GM10847 (cell line): ENCODE data around the gene GLUL.

Experiments
- POLR2A ChIP-seq: IDR thresholded peaks from 2 replicates; pipeline ENCODE4 v1.6.1; 2011; ENCODE audit not compliant: insufficient read length; ENCODE audit errors: extremely low read depth

GLUL gene

DNA sequence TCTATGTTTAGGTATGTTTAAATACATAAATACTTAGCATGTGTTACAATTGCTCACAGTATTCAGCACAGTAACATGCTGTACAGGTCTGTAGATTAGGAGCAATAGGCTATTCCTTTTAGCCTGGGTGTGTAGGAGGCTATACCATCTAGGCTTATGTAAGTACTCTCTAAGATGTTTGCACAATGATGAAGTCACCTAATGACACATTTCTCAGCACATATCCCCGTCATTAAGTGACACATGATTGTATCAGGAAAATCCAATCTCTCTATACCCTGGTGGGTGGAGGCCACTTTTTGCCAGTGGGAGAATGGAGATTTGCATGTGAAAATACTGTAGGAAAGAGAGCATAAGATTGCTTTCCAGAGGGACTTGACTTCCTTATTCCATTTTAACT lies 14.4 kb upstream of the GLUL start:
- no peak for TF ChIP-seq POLR2A

DNA sequence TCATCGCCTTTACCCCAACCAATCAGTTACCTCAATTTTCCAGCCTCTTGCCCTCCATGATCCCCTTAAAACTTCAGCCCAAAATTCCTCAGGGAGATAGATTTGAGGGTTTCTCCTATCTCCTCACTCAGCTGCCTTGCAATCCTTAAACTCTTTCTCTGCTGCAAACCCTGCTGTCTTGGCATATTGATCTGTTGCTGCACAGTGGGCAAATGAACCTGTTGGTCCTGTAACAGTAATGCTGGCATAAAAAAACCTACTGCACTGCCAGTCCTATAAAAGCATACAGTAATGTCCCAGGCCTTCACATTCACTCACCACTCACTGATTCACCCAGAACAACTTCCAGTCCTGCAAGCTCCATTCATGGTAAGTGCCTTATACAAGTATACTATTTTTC lies 14.0 kb upstream of the GLUL start:
- TF ChIP-seq POLR2A: no peak

DNA sequence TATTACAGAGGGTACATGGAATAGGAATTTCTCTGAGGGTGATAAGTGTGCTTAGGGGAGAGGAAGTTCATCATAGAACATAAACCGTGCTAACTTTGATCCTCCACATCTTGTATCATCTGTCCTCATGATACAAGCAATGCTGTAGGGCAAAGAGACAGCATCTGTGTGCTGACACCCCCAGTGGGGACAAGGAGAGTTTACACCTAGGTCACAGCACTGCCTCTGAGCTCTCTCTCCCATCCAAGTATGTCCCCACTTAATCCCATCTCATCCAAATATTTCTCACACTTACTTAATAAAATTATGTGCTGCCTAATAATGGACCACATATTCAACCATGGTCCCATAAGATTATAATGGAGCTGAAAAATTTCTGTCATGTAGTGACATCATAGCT lies 13.2 kb upstream of the GLUL start:
- no peak for TF ChIP-seq POLR2A

DNA sequence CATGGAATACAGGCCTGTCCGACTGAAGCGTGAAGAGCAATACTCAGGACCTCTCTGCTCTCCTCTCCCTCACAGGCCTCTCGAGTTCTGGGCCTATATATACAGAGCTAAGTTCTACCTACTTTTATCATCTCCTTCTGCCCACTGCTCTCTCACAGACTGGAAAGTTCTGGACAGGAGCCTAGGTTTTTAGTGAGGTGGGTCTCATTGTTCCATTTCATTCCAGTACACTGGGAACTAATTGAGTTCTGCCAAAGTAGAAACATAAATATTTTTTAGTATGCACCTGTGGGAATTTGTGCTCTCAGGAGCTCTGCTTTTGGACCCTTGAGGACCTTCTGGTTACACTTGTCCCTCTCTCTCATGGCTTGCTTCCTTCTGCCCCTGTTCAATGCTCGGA lies 9.0 kb upstream of the GLUL start, which contains the start of gene TEDDM1:
Gene TEDDM1, minus strand, starts transcription at position 101 of the 400 bp plus-strand sequence. CDS start 182 bp downstream, outside the sequence.
- no peak for TF ChIP-seq POLR2A

DNA sequence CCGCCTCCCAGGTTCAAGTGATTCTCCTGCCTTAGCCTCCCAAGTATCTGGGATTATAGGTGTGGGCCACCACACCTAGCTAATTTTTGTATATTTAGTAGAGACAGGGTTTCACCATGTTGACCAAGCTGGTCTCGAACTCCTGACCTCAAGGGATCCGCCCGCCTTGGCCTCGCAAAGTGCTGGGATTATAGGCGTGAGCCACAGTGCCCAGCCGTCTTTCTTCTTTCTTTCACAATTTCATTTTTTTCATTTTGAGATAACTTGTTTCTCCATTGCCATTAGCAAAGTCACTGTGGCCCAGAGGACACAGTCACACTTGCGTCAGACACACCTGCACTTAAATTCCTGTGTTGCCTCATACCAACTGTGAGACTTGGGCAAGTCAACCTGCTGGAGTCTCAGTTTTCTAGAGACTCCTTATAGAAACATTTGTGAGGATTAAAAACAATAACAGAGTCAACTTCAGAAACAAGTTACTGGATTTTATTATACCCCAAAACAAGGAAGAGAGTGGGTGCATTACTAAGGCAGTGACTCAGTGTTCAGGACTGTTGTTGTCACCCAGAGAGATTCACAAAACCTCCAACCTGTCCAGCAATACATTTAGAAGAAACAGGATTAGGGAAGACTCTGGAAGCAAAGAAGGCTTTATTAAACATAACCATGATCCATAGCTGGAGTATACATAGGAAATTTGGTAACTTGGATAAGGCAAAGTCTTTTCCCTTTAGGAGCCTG lies 6.2 kb upstream of the GLUL start:
- TF ChIP-seq POLR2A: no peak

DNA sequence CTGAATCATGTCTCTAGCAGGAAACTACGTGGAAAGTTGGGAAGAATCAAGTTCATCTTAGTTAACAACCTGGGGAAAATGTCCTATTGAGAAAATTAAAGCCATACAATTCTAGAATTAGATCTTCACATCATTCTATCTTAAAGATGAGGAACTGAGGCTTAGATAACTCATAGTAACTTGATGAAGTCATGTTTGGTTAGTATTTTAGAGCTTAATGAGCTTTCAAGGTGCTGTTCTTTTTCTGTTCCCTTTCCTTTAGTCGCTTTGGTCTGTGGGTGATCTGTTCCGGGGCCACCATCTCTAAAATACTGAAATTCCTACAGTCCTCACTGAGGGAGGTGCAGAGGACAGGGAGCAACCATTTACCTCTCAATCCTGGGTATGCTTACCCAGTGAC lies 4.3 kb upstream of the GLUL start:
- no peak for TF ChIP-seq POLR2A

DNA sequence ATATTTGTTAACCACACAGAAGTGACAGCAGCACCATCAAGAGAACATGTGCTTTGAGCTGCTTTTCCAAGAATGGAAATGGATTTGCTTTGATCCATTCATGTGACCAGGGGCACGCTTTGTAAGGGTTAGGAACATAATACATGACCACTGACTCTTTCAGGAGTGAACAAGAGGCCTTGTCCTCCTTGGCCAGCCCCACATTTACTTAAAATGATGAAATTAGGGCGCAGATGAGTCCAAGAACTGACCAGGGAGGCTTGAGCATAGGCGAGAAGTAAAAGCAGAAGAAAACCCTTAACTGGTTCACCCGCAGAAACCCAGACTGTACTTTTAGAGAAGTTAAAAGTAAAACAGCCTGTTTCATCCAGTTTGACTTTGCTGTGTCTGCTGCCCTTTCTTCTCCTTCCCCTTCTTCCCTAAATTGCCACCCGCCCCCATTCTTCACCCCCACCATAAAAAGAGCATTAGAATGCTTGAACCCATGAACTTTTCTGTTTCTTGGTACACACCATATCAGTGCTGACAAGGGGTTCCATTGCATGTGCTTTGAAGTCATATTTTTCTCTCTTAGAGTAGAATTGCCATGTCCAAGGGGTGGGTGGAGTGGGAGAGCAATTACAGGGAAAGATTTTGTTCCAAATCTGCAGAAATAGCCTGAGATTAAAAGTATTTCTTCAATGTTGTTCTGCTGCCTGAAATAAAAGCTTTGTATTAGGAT lies 2.6 kb upstream of the GLUL start:
- no peak for TF ChIP-seq POLR2A

DNA sequence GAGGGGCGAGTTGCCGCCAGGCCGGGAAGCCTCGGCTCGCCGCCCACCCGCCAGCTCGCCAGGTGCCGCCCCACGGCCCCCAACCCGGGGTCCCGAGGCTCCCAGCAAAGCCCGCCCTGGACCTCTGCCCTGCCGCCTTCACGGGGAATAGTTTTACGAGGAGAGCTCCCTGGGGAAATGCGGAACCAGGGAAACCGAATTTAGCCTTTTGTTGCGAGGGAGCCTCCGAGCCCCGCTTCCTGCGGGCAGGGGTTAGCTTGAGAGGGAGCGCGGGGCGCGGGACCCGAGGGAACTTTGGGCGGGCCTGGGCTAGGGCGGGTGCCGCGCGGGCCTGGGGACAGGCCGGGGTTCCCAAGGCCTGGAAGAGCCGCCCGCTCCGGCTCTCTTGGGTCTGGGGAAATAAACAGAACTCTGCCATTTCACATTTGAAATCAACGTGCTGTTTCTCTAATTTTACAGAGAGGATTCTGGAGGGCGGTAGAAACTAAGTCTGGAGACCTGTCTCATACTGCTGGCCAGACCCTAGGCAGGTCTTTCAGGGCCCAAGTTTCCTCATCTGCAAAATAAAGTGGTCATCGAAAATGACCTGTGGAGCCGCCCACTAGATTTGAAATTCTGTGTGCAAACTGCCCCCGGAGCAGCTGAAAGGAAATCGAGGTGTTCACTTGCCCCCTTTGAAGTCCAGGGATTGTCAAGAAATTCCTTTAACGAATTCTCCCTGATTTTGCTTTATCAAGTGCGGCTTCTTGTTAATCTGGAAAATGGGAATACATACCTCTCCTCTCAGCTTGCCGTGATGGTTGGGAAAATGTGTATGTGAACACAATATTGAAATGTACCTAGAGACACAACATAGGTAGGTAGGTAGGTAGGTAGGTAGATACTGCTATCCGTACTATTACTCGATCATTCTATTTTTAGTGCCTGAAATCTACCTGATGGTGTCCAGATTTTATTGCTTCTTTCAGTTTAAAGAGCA lies 749 bp upstream of the GLUL start:
- TF ChIP-seq POLR2A: no peak

DNA sequence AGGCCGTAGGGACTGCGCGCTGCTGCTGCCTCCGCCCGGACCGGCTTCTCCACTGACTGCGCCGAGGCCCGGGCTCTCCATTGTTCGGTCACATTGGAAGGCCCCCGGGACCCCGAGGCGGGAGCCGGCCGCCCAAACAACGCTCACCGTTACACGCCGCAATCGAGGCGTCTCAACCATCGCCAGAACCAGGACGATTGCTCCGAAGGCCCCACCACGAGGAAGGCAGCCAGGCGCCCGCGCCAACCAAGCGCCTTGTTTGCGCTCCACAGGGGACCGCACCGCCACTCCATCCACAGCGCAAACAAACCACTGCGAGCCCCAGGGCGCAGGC lies 595 bp downstream of the GLUL start:
- no peak for TF ChIP-seq POLR2A

DNA sequence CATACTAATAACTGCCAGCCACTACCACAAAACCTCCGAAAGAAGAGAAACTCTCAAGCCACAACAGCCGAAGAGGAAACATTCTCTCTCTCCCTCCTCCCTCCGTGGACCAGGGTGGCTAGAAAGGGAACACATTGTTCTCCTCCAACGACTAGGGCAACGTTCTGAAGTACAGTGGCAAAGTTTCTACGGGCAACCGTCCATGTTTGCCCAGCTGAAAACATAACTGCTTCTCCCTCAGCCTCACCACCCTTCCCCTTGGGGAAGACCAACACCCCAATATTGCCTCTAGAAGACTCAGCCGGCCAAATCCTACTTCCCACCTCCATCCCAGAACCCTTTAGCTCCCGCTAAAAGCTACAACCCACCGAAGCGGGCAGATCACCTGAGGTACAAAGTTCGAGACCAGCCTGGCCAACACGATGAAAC lies 2.0 kb downstream of the GLUL start:
- no peak for TF ChIP-seq POLR2A

DNA sequence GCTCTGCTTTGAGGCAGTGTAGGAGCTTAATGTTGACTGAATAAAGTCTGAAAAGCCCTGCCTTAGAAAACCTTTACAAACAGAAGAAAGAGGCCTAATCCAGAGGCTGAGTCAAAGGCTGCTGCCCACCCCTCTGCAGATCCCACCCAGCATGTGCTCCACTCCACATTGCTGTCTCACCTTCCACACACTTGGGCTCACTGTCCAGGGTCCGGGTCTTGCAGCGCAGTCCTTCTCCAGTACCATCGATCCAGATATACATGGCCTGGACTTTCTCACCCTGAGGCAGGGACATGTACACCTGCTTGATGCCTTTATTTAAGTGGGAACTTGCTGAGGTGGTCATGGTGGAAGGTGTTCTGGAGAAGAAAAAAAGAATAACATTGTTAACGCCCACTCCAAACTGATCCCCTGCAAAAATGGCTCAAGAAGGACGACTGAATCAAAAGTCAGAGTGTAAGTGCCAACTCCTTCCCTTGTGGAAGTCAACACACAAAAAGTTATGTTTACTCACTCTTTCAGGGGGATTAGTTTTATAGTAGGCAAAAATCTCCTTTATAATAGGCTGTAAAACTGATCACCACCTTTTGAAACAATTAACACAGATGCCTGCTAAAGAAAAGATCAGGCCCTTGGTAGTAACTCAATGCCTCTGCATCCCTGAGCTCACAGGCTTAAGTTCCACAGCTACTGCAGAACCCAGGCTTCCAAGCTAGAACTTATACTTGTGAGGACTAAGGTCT lies 3.0 kb downstream of the GLUL start:
- no peak for TF ChIP-seq POLR2A

DNA sequence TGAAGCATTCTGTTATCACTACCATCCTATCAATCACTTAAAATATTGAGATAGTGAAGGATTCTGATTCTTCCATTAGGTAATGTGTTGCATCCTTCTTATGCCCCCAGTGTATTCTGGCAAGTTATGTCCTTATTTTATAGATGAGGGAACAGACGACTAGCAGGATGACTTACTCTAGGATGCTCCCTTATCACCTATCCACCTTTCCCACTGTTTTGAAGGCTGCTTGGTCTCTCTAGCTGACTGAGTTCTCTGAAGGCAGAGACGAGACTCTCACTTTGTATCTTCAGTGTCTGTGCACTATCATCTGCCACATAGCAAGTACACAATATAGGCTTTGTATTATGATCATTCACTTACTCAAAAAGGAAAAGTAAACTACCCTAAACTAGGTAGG lies 4.0 kb downstream of the GLUL start:
- no peak for TF ChIP-seq POLR2A

DNA sequence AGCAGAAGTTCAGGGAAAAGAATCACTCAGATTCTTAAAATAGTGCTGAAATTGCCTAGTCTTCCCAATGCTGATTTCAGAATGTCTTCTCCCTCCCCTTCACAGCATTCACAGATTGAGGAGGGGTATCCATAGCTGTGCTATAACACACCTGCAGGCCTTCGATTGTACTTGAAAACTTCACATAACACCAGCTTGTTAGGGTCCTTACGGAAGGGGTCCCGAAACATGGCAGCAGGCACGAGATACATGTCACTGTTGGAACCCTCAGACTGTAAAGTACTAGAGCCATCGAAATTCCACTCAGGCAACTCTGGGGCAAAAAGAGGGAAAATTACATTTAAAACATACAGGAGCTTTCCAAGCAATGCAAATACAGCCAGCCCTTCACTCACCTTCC lies 4.6 kb downstream of the GLUL start:
- no peak for TF ChIP-seq POLR2A

DNA sequence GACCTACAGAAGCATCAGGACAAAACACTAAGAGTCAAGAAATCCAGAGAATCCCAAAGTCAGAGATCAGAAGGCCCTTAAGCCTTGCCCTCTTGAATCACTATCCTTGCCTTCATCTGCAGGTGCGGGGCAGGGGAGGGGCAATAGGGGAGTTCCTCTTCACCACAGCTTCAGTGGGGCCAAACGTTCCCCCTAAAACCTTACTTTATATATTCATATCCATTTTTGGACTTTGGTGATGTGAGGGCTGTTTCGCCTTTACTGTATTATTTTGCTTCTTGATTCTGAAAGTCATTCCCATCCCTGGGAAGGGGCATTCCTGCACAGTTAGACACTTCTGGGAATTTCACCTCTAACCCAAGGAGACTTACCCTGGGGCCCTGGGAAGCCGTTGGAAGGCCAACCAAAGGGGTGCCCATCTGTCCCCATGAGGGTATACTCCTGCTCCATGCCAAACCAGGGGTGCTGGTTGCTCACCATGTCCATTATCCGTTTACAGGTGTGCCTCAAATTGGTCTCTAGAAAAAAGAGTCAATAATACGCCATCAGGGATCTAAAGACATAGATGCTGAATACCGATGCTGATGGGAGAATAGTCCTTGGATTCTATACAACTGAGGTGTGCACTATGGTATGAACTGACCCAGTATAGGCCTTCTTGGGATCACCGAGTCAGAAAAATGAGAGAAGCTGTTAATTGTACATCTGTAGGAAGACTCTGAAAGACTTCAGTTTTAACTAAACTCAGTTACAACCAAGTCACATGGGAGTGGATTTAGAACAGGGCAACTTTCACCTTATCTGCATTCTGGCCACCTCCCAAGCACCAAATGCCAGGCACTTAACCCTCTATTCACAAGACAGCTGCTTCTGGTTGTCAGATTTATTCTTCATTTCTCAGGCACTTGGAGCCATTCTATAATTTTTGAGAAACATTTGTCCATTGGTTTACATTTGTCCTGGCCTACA lies 5.4 kb downstream of the GLUL start:
- no peak for TF ChIP-seq POLR2A
